ENCODE results near the gene ROBO1.

DNA sequence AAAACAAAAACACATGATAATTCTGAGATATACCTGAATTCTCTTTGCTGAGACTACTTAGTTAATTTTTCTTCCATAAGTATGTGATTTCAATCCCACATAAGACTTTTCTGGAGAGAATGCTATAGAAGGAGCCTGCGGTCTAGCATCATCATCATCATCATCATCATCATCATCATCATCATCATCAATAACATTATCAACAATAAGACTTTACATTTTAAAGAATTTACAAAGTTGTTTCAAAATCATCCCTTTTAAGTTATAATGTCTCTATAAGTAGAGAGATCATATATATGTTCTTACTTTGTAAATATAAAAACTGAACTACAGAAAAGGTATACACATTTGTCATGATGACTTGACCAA lies 965.3 kb downstream of the ROBO1 start:
- TF ChIP-seq, protein P1, sequence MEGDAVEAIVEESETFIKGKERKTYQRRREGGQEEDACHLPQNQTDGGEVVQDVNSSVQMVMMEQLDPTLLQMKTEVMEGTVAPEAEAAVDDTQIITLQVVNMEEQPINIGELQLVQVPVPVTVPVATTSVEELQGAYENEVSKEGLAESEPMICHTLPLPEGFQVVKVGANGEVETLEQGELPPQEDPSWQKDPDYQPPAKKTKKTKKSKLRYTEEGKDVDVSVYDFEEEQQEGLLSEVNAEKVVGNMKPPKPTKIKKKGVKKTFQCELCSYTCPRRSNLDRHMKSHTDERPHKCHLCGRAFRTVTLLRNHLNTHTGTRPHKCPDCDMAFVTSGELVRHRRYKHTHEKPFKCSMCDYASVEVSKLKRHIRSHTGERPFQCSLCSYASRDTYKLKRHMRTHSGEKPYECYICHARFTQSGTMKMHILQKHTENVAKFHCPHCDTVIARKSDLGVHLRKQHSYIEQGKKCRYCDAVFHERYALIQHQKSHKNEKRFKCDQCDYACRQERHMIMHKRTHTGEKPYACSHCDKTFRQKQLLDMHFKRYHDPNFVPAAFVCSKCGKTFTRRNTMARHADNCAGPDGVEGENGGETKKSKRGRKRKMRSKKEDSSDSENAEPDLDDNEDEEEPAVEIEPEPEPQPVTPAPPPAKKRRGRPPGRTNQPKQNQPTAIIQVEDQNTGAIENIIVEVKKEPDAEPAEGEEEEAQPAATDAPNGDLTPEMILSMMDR (IDR thresholded peaks at IDR 0.05; ENCODE audit: extremely low read depth in 1 of 2, insufficient read depth in 1 of 2, low read depth in 1 of 2, low read length in 2 of 2) = no peak
- TF ChIP-seq POLR2A (IDR thresholded peaks at IDR 0.05; ENCODE audit: low read depth, low read length) = no peak
- TF ChIP-seq JUN (IDR thresholded peaks at IDR 0.05; ENCODE audit: borderline replicate concordance, insufficient read depth, insufficient read length, low read depth) = no peak
- no peak for TF ChIP-seq POLR2AphosphoS5 (IDR thresholded peaks at IDR 0.05; ENCODE audit: insufficient read depth, low read depth, low read length)
- TF ChIP-seq EZH2 (IDR thresholded peaks at IDR 0.05; ENCODE audit: borderline replicate concordance, low read depth, low read length, severe bottlenecking) = no peak
- TF ChIP-seq MAX (IDR thresholded peaks at IDR 0.05; ENCODE audit: insufficient read depth, insufficient read length) = no peak
- TF ChIP-seq FOS (IDR thresholded peaks at IDR 0.05; ENCODE audit: borderline replicate concordance, insufficient read depth, low read length) = no peak

Measured in endothelial cell of umbilical vein (primary cell).